OCI-LY7 (cell line): ENCODE data around the gene ATG9B. TPM values are rescaled to one million over a fixed set of nuclear protein-coding genes. Genes with fewer than 3 reads are reported as not detected.

Source experiments
- BruUV-seq: library from RNA; stranded (reverse); fragments of 400-500 nt; replicated peaks from 2 replicates; lab custom pipeline; 2021; lab: Mats Ljungman, UMichigan
- CTCF ChIA-PET: fragments of 300-600 bp; sonication (Branson Sonifier 250); formaldehyde crosslinking; loops from one replicate; lab custom pipeline; 2022; ENCODE audit warnings: antibody characterized with exemption; ENCODE audit not compliant: unreplicated experiment; lab: Charles Lee
- POLR2A ChIA-PET: fragments of 300-600 bp; sonication (Branson Sonifier 250); formaldehyde crosslinking; loops from one replicate; lab custom pipeline; 2022; ENCODE audit warnings: antibody characterized with exemption; lab: Charles Lee
- DNase-seq: peaks from one replicate; pipeline ENCODE4 v3.0.0-alpha.2; 2015; ENCODE audit warnings: low spot score
- H2AFZ ChIP-seq: fragments of 200-600 bp; sonication (generic), shearing (Covaris generic); 2 replicates; pipeline ENCODE4 v1.6.1; 2014; ENCODE audit warnings: mild to moderate bottlenecking, antibody characterized with exemption, low read length, moderate library complexity
- H3K27ac ChIP-seq: fragments of 200-600 bp; sonication (generic); 2 replicates; pipeline ENCODE4 v1.5.1; 2014; ENCODE audit warnings: mixed run types, low read depth, mild to moderate bottlenecking, moderate library complexity, low read length, inconsistent platforms; ENCODE audit not compliant: poor library complexity, severe bottlenecking
- H3K36me3 ChIP-seq: fragments of 200-600 bp; sonication (generic); 2 replicates; pipeline ENCODE4 v1.6.1; 2014; ENCODE audit warnings: mild to moderate bottlenecking, antibody characterized with exemption, low read length, moderate library complexity, mixed read lengths; ENCODE audit not compliant: insufficient read depth
- H3K4me1 ChIP-seq: fragments of 200-600 bp; sonication (generic); 2 replicates; pipeline ENCODE4 v1.5.1; 2014; ENCODE audit warnings: mild to moderate bottlenecking, low read length; ENCODE audit not compliant: insufficient read depth, poor library complexity, severe bottlenecking
- H3K4me2 ChIP-seq: fragments of 200-600 bp; sonication (generic); 2 replicates; pipeline ENCODE4 v1.6.1; 2014; ENCODE audit warnings: mild to moderate bottlenecking, low read length
- H3K4me3 ChIP-seq: fragments of 200-600 bp; sonication (generic); 2 replicates; pipeline ENCODE4 v1.5.1; 2014; ENCODE audit warnings: mild to moderate bottlenecking, low read depth, low read length; ENCODE audit not compliant: poor library complexity, severe bottlenecking
- H3K79me2 ChIP-seq: fragments of 200-600 bp; sonication (generic); 2 replicates; pipeline ENCODE4 v1.6.1; 2016; ENCODE audit warnings: low read depth, mild to moderate bottlenecking, low read length, moderate library complexity, mixed read lengths; ENCODE audit not compliant: insufficient read depth
- H3K9me2 ChIP-seq: fragments of 200-600 bp; sonication (generic); 2 replicates; pipeline ENCODE4 v1.6.1; 2016; ENCODE audit warnings: mild to moderate bottlenecking, low read length, mixed read lengths; ENCODE audit not compliant: insufficient read depth
- H3K9me3 ChIP-seq: fragments of 200-600 bp; sonication (generic); 2 replicates; pipeline ENCODE4 v1.6.1; 2014; ENCODE audit warnings: mild to moderate bottlenecking, mixed run types, low read length, mixed read lengths
- H4K20me1 ChIP-seq: fragments of 200-600 bp; sonication (generic); 2 replicates; pipeline ENCODE4 v1.6.1; 2014; ENCODE audit warnings: mild to moderate bottlenecking, antibody characterized with exemption, low read length, moderate library complexity, mixed read lengths; ENCODE audit not compliant: insufficient read depth
- CTCF ChIP-seq: fragments of 200-600 bp; sonication (generic); conservative IDR thresholded peaks from 2 replicates; pipeline ENCODE4 v1.5.1; 2014; ENCODE audit warnings: mild to moderate bottlenecking, antibody characterized with exemption, low read length, moderate library complexity, mixed read lengths
- EZH2phosphoT487 ChIP-seq: fragments of 200-600 bp; sonication (generic); IDR thresholded peaks from 2 replicates; pipeline ENCODE4 v1.6.1; 2018; ENCODE audit warnings: low read depth, borderline replicate concordance, mild to moderate bottlenecking, mixed run types, antibody characterized with exemption, low read length, moderate library complexity, mixed read lengths
- intact Hi-C: fragments of 100-400 bp; cut with micrococcal nuclease; formaldehyde crosslinking; loops from one replicate; pipeline ENCODE4 v1.10.0; 2022; ENCODE audit not compliant: unreplicated experiment
- total RNA-seq, 2 experiments: library from RNA; depleted of rRNA in 1 of 2; stranded (reverse); fragments of >200 nt in 1 of 2; shearing (Covaris generic) in 1 of 2; gene quantifications; 2 replicates each; pipeline ENCODE4 v1.2.3, GENCODE V29; 2014 to 2022

ATG9B gene
- total RNA-seq, 2 experiments from 2014 or later, result 0.97 to 1.1 TPM

DNA sequence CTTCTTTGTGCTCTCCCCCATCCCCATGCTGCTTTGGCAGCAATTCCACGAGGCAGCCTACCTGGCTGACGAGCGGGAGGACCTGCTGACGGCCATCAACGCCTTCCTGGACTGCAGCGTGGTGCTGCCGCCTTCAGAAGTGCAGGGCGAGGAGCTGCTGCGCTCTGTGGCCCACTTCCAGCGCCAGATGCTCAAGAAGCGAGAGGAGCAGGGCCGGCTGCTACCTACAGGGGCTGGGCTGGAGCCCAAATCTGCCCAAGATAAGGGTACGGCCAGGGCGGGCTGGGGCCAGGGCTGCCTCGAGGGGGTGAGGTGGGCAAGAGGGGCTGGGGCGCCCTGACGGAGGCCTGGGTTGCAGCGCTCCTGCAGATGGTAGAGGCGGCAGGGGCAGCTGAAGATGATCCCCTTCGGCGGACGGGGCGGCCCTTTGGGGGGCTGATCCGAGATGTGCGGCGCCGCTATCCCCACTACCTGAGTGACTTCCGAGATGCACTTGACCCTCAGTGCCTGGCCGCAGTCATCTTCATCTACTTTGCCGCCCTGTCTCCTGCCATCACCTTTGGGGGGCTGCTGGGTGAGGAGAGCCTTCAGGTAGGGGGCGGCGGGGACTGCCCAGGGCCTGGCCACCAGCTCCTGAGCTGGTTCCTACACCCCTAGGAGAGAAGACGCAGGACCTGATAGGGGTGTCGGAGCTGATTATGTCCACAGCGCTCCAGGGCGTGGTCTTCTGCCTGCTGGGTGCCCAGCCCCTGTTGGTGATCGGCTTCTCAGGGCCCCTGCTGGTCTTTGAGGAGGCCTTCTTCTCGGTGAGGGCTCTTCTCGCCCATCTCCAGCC, 47.0 kb upstream of the ATG9B start:
- Histone ChIP-seq H3K9me3 (no peaks in the 10 kb centered on the region), H3K36me3 (peaks cover 85% of the 10 kb centered on the region), H3K4me2 (no peak overlapping the region), H3K79me2 (no peaks in the 10 kb centered on the region), H3K4me1 (no peaks in the 10 kb centered on the region), H2AFZ (no peak overlapping the region), H3K9me2 (no peaks in the 10 kb centered on the region), H3K27ac (no peak overlapping the region), H3K4me3 (no peak overlapping the region), H4K20me1 (no peaks in the 10 kb centered on the region)
- BruUV-seq, result no TSS peak
- intact Hi-C loops, result no loop called here
- TF ChIP-seq CTCF, result no peak
- no peak for TF ChIP-seq EZH2phosphoT487
- POLR2A ChIA-PET, result no interaction called here
- DNase-seq, result no peak
- CTCF ChIA-PET, result interaction anchor here (0.6 kb wide), 1 partner anchor 40 kb away, joined by 3 read pairs; no protein-coding TSS in a partner anchor

DNA sequence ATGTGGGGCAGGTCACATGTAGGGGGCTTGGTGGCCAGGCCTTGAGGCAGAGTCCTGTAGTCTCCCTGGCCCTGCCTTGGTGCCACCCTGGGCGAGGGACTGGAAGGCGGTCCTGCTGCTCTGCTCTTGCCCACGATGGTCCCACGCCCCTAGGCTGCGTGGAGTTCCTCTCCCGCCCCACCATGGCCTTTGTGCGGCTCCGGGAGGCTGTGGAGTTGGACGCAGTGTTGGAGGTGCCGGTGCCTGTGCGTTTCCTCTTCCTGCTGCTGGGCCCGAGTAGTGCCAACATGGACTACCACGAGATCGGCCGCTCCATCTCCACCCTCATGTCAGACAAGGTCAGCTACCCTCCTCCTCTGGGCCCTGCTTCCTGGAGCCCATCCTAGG, 46.3 kb upstream of the ATG9B start:
- ChIA-PET POLR2A (no interaction called here), CTCF (interaction anchor here (0.6 kb wide), 1 partner anchor 41 kb away, joined by 3 read pairs; no protein-coding TSS in a partner anchor)
- Histone ChIP-seq H2AFZ (no peak overlapping the region), H3K27ac (no peak overlapping the region), H3K9me2 (no peaks in the 10 kb centered on the region), H3K4me1 (no peaks in the 10 kb centered on the region), H3K36me3 (peaks cover 79% of the 10 kb centered on the region), H4K20me1 (no peaks in the 10 kb centered on the region), H3K4me3 (no peak overlapping the region), H3K79me2 (no peaks in the 10 kb centered on the region), H3K4me2 (no peak overlapping the region), H3K9me3 (no peaks in the 10 kb centered on the region)
- no TSS peak for BruUV-seq
- TF ChIP-seq CTCF (no peak), EZH2phosphoT487 (no peak)
- intact Hi-C loops, result no loop called here
- no peak for DNase-seq
